Endothelial cell of umbilical vein (primary cell): ENCODE measurements around the gene CDH15.

ENCODE experiments used
- EZH2 ChIP-seq: IDR thresholded peaks from 2 replicates; pipeline ENCODE4 v1.6.1; 2012; ENCODE audit warnings: borderline replicate concordance, low read depth, mild to moderate bottlenecking, moderate library complexity, low read length, inconsistent platforms; ENCODE audit not compliant: severe bottlenecking
- POLR2A ChIP-seq: IDR thresholded peaks from 2 replicates; pipeline ENCODE4 v1.6.1; 2012; ENCODE audit warnings: low read depth, mild to moderate bottlenecking, control low read depth, low read length
- POLR2AphosphoS5 ChIP-seq: IDR thresholded peaks from 2 replicates; pipeline ENCODE4 v1.6.1; 2012; ENCODE audit warnings: low read depth, mild to moderate bottlenecking, control low read depth, low read length, moderate library complexity; ENCODE audit not compliant: insufficient read depth
- TF ChIP-seq, protein P1 (sequence below), 2 donors: IDR thresholded peaks; 1 replicate in 1 of 2; 2 replicates in 1 of 2; pipeline ENCODE4 v1.5.1; 2011; ENCODE audit warnings: low read length in 2 of 2, mild to moderate bottlenecking in 2 of 2, moderate library complexity in 2 of 2, control low read depth in 1 of 2, inconsistent platforms in 1 of 2, low read depth in 1 of 2; ENCODE audit not compliant: insufficient read depth in 1 of 2; ENCODE audit errors: extremely low read depth in 1 of 2

- TF ChIP-seq, protein P1, sequence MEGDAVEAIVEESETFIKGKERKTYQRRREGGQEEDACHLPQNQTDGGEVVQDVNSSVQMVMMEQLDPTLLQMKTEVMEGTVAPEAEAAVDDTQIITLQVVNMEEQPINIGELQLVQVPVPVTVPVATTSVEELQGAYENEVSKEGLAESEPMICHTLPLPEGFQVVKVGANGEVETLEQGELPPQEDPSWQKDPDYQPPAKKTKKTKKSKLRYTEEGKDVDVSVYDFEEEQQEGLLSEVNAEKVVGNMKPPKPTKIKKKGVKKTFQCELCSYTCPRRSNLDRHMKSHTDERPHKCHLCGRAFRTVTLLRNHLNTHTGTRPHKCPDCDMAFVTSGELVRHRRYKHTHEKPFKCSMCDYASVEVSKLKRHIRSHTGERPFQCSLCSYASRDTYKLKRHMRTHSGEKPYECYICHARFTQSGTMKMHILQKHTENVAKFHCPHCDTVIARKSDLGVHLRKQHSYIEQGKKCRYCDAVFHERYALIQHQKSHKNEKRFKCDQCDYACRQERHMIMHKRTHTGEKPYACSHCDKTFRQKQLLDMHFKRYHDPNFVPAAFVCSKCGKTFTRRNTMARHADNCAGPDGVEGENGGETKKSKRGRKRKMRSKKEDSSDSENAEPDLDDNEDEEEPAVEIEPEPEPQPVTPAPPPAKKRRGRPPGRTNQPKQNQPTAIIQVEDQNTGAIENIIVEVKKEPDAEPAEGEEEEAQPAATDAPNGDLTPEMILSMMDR (IDR thresholded peaks at IDR 0.05; ENCODE audit: extremely low read depth in 1 of 2, insufficient read depth in 1 of 2, low read depth in 1 of 2, low read length in 2 of 2) = no peak
- TF ChIP-seq EZH2 = no peak
- TF ChIP-seq POLR2AphosphoS5 = no peak
- TF ChIP-seq POLR2A = no peak
These were observed 7.6 kb downstream of the CDH15 start for GRCh38 chr16:89179148-89179484.
